Renal cortex interstitium (tissue), 11 donors: Measurements from ENCODE around the gene RNF207. TPM values are rescaled to one million over a fixed set of nuclear protein-coding genes. Genes with fewer than 3 reads are reported as not detected.
"Not testable (repeated sequence)": the region's sequence is repeated elsewhere in the genome, so short reads cannot be mapped to it uniquely, and the experiment has no call there.

Experiments used
- DNase-seq, 11 donors: peaks; one replicate each; pipeline ENCODE4 v3.0.0-alpha.2; 2013; ENCODE audit warnings: low read depth in 9 of 11, low spot score in 4 of 11; ENCODE audit errors: extremely low read depth in 1 of 11
- polyA plus RNA-seq, 3 donors: library from polyadenylated mRNA; unstranded; fragments of 120-200 nt; gene quantifications; one replicate each; pipeline ENCODE4 v1.2.1, GENCODE V29; 2013; ENCODE audit not compliant: insufficient read length in 3 of 3

Gene RNF207
- polyA plus RNA-seq, 3 donors, result 20.0 to 52.0 (median 25.4) TPM

- no peak for DNase-seq
Measured at GRCh38 chr1:6218375-6219164, 12.7 kb downstream of the RNF207 start.

DNA sequence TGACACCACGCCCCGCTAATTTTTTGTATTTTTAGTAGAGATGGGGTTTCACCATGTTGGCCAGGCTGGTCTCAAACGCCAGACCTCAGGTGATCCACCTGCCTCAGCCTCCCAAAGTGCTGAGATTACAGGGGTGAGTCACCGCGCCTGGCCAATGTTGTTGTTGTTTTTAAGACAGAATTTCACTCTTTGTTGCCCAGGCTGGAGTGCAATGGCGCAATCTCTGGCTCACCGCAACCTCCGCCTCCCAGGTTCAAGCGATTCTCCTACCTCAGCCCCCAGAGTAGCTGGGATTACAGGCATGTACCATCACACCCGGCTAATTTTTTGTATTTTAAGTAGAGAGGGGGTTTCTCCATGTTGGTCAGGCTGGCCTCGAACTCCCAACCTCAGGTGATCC is 13.7 kb downstream of the RNF207 start:
- not testable (repeated sequence) for DNase-seq

GRCh38 chr1:6220236-6220635 is 14.3 kb downstream of the RNF207 start:
- no peak for DNase-seq

DNA sequence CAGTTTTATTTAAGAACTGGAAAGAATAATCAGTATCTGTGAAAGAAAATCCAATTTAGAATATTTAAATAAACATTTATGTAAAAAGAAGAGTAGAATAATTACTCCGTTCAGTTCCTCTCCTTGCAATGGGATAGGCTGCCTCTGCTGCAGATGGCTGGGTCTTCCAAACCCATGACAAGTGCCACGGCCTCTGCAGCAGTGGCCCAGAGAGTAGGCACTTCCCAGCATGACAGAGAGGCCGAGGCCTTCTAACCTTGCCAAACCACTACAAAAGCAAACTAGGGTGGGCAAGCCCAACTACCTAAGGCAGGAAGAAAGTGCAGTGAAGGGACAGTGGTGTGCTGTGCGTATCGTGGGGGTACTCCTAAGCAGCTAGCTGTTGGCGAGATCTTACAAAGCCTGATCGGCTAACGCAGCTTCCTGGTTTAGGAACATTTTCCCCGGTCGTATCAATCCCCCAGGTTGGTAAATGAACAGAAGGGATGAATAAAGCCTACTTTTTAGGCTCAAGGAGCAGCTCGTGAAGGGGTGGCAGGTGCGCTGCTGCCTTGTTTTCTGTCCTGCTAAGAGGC is 15.4 kb downstream of the RNF207 start:
- no peak for DNase-seq

DNA sequence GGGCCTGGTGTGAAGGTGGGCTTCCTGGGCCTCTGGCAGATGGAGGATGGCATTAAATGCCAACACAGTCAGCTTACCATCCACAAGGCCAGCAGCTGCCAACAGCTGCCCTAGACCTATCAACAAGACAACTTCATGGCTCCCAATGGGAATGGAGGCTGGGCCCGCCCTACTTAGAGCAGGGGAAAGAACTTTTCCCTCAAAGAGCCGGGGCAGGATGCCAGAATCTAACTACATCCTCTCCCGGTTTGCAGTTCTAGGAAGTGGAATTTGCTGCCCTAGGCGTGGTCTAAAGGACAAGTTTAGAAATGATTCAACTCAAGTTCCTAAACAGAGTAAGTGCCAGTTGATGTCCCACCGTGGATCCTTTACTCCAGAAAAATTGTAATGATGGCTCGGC is 16.7 kb downstream of the RNF207 start:
- no peak for DNase-seq

GRCh38 chr1:6223617-6224016 is 17.7 kb downstream of the RNF207 start:
- no peak for DNase-seq

GRCh38 chr1:6224718-6225117 is 18.8 kb downstream of the RNF207 start:
- DNase-seq, result no peak

DNA sequence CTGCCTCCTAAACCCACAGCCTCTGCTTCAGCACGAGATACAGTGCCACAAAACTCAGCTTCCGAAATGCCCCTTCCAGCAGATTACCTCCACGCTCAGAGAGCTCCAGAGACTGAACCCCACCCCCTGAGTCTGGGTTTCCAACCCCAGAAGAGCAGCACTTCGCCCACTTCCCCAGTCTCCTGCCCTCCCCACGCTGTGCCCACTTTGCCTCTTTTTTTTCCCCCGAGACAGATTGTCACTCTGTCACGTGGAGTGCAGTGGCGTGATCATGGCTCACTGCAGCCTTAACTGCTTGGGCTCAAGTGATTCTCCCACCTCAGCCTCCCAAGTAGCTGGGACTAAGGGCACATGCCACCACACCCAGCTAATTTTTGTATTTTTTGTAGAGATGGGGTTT is 19.7 kb downstream of the RNF207 start:
- no peak for DNase-seq

- no peak for DNase-seq
Measured at GRCh38 chr1:6233376-6233775, 27.5 kb downstream of the RNF207 start.

DNA sequence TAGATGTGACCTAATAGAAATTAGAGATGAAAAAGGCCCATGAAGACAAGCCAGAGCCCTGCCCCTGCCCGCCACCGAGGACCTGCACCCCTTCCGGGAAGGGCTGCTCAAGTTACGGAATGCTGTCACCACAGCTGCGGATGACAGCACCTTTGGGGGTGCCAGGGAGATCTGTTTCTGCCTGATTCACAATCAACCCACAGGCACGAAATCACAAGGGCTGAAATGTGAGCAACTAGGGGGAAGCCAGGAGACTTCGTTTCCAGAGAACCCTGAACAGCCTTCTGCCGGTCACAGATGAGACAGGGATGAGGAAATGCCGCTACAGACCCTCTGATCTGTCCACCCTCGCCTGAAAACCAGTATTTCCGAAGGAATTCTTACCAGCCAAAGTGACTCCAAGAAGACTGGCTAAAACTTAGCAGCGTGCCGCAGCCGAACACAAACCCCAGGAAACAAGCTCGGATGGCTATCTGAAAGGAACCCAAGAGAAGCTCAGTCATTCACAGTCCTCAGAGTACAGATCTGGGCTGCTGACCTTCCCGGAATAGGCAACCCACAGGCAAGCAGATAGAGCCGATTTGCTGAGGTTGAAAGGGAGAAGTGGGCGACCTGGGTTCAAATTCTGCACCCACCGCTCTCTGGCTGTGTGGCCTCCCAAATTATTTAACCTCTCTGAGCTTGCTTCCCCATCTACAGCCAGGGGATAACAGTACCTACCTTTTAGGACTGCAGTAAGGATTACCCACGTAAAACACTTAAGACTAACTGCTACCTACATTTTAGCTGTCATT is 28.8 kb downstream of the RNF207 start:
- no peak for DNase-seq

GRCh38 chr1:6235296-6235677 is 29.4 kb downstream of the RNF207 start:
- no peak for DNase-seq

DNA sequence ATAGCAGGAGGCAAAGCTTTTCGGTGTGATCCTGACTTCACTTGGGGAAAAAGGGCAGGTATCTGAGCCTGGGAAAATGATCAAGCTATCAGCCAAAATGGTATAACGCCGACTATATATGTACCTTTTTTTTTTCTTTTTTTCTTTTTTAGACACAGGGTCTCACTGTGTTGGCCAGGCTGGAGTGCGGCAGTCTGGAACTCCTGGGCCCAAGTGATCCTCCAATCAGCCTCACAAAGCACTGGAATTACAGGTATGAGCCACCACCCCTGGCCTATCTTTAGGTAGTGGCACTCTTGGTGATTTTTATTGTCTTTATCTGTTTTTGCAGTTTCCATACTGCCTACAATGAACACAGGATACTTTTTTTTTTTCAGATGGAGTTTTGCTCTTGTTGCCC is 31.2 kb downstream of the RNF207 start:
- no peak for DNase-seq

DNA sequence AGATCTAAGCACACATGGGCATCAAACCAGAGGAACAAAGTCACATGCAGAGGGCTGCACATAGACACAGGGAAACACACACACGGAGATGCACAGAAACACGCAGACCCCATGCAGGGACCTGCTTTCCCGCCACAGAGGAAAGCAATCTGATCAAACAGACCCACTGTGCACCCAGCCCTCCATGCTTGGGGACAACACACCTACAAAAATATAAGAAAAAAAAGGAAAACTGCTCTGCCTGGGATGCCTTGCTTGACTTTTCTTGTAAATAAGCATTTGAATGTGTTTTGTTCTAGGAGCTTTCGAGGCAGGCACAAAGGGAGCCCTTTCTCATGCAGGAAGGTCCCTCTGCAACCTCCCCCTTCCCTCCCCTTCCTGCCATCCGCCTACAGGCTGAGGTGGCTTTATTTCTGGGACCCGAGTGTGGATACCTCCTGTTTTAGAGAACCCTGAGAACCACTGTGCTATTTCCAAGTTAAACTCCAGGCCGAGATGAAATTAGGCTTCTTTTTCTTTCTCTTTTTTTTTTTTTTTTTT is 33.4 kb downstream of the RNF207 start:
- no peak for DNase-seq

DNA sequence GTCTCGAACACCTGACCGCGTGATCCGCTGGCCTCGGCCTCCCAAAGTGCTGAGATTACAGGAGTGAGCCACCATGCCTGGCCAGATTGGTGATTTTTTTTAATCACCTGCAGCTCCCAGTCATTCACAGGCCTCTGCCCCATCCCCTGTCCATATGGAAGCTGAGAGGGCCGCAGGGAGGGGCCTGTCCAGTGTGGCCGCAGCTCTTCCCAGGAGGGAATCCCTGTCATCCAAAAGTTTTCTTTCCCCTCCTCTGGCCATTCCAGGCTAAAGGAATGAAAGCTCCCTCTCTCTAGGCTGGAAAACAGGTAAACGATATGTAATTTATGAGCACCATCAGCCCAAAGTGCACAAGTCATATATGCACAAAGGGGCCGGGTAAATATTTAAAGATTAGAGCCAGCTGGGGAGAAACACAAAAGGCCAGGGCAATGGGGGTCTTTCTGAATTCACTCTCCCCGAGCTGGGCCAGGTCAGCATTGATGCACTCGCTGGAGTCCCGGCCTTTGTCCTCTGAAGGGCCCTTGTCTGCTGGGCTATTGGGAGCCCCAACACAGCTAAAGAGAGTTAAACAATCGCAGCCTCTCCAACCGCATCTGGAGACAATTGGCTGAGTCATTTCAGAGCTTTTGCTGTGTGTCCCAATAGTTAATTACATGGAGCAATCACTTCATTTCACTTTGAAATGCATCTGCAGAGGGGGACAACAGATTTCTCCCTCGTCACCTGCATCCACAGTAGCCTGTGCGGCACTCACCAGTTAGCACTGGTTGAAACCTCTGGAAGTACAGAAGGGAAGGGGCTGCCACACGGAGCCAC is 34.2 kb downstream of the RNF207 start:
- no peak for DNase-seq

GRCh38 chr1:6241107-6241886 is 35.4 kb downstream of the RNF207 start:
- DNase-seq, result no peak

GRCh38 chr1:6241887-6242740 is 36.2 kb downstream of the RNF207 start:
- no peak for DNase-seq

- DNase-seq, result no peak
Measured at GRCh38 chr1:6243053-6243834, 37.3 kb downstream of the RNF207 start.
